WTC11 (cell line): ENCODE measurements around the gene PPP1R14B. TPM values are rescaled to one million over a fixed set of nuclear protein-coding genes. Genes with fewer than 3 reads are reported as not detected.

Experiments
- ATAC-seq: fragments of 200-7000 bp; cut with Tn5 transposase; 2 replicates; pipeline ENCODE4 v1.10.0; 2021; ENCODE audit warnings: mild to moderate bottlenecking, moderate library complexity
- CTCF ChIA-PET: fragments of 300-600 bp; sonication (Branson Sonifier 250); formaldehyde crosslinking; loops from one replicate; lab custom pipeline; 2021; ENCODE audit warnings: antibody characterized with exemption; lab: Charles Lee
- POLR2A ChIA-PET: fragments of 350-600 bp; sonication (Branson Sonifier 250); formaldehyde crosslinking; loops from one replicate; lab custom pipeline; 2021; ENCODE audit warnings: antibody characterized with exemption; lab: Charles Lee
- DNase-seq: peaks from one replicate; pipeline ENCODE4 v3.0.0; 2021; ENCODE audit warnings: low spot score
- H3K27ac Mint-ChIP-seq: 2 replicates; pipeline ENCODE4 v1.8.0; 2021; ENCODE audit warnings: mixed read lengths
- H3K27me3 Mint-ChIP-seq: 2 replicates; pipeline ENCODE4 v1.8.0; 2021; ENCODE audit warnings: low read depth, mild to moderate bottlenecking, moderate library complexity, mixed read lengths
- H3K36me3 Mint-ChIP-seq: 2 replicates; pipeline ENCODE4 v1.8.0; 2021; ENCODE audit warnings: mixed read lengths
- H3K4me1 Mint-ChIP-seq: 2 replicates; pipeline ENCODE4 v1.8.0; 2022; ENCODE audit warnings: mixed read lengths
- H3K4me3 Mint-ChIP-seq: 2 replicates; pipeline ENCODE4 v1.8.0; 2021; ENCODE audit warnings: mild to moderate bottlenecking, moderate library complexity, mixed read lengths
- H3K9me3 Mint-ChIP-seq: 2 replicates; pipeline ENCODE4 v1.8.0; 2021; ENCODE audit warnings: mixed read lengths
- ATF2 ChIP-seq: sonication (generic); formaldehyde crosslinking; IDR thresholded peaks from 2 replicates; pipeline ENCODE4 v1.8.1; 2022; ENCODE audit warnings: low read depth, missing genetic modification reagents, borderline replicate concordance
- EMX1 ChIP-seq: fragments of 250-450 bp; sonication (Bioruptor Pico); IDR thresholded peaks from 2 replicates; pipeline ENCODE4 v1.8.0; 2021; ENCODE audit warnings: mild to moderate bottlenecking
- ETV6 ChIP-seq: sonication (generic); formaldehyde crosslinking; IDR thresholded peaks from 2 replicates; pipeline ENCODE4 v1.8.1; 2022; ENCODE audit warnings: mild to moderate bottlenecking, missing genetic modification reagents
- FOXP1 ChIP-seq: sonication (generic); formaldehyde crosslinking; IDR thresholded peaks from 2 replicates; pipeline ENCODE4 v1.8.0; 2022; ENCODE audit warnings: missing genetic modification reagents, mild to moderate bottlenecking, moderate library complexity, borderline replicate concordance
- GRHL2 ChIP-seq: fragments of 250-450 bp; sonication (Bioruptor Pico); IDR thresholded peaks from 2 replicates; pipeline ENCODE4 v1.8.0; 2022; ENCODE audit warnings: mild to moderate bottlenecking, moderate library complexity; ENCODE audit not compliant: insufficient replicate concordance, severe bottlenecking
- JUN ChIP-seq: sonication (generic); formaldehyde crosslinking; IDR thresholded peaks from 2 replicates; pipeline ENCODE4 v1.8.0; 2023; ENCODE audit warnings: mild to moderate bottlenecking, missing genetic modification reagents
- KAT7 ChIP-seq: sonication (generic); formaldehyde crosslinking; IDR thresholded peaks from 2 replicates; pipeline ENCODE4 v1.8.1; 2023; ENCODE audit warnings: missing genetic modification reagents, mild to moderate bottlenecking, borderline replicate concordance
- NFATC4 ChIP-seq: fragments of 250-450 bp; sonication (Bioruptor Pico); IDR thresholded peaks from 2 replicates; pipeline ENCODE4 v1.9.0; 2021; ENCODE audit warnings: mild to moderate bottlenecking
- NR2C2 ChIP-seq: sonication (generic); formaldehyde crosslinking; IDR thresholded peaks from 2 replicates; pipeline ENCODE4 v1.8.0; 2022; ENCODE audit warnings: mild to moderate bottlenecking, missing genetic modification reagents
- OVOL2 ChIP-seq: fragments of 250-450 bp; sonication (Bioruptor Pico); IDR thresholded peaks from 2 replicates; pipeline ENCODE4 v1.9.0; 2021; ENCODE audit warnings: mild to moderate bottlenecking, borderline replicate concordance
- PRDM15 ChIP-seq: sonication (generic); formaldehyde crosslinking; IDR thresholded peaks from 2 replicates; pipeline ENCODE4 v1.8.0; 2022; ENCODE audit warnings: missing genetic modification reagents
- RORB ChIP-seq: fragments of 250-450 bp; sonication (Bioruptor Pico); IDR thresholded peaks from 2 replicates; pipeline ENCODE4 v1.9.0; 2021; ENCODE audit warnings: mild to moderate bottlenecking
- SOX15 ChIP-seq: fragments of 250-450 bp; sonication (Bioruptor Pico); IDR thresholded peaks from 2 replicates; pipeline ENCODE4 v1.9.0; 2021; ENCODE audit warnings: mild to moderate bottlenecking
- TCF7 ChIP-seq: sonication (generic); formaldehyde crosslinking; IDR thresholded peaks from 2 replicates; pipeline ENCODE4 v1.8.0; 2022; ENCODE audit warnings: mild to moderate bottlenecking, low read depth, missing genetic modification reagents, moderate library complexity
- ZNF232 ChIP-seq: sonication (generic); formaldehyde crosslinking; IDR thresholded peaks from 2 replicates; pipeline ENCODE4 v1.8.0; 2022; ENCODE audit warnings: mild to moderate bottlenecking, missing genetic modification reagents
- ZNF396 ChIP-seq: fragments of 250-450 bp; sonication (Bioruptor Pico); IDR thresholded peaks from 2 replicates; pipeline ENCODE4 v1.8.0; 2021; ENCODE audit warnings: mild to moderate bottlenecking, moderate library complexity, borderline replicate concordance
- total RNA-seq: library from RNA; stranded (reverse); gene quantifications from 3 replicates; pipeline ENCODE4 v1.2.3, GENCODE V29; 2021

The PPP1R14B gene
- total RNA-seq, 1 experiment from 2014 or later: 471 TPM

GRCh38 chr11:64262271-64263002 is 15.7 kb upstream of the PPP1R14B start:
- no peak for DNase-seq
- CTCF ChIA-PET: interaction anchor here (1.2 to 4.5 kb wide), 5 partner anchors 12 to 80 kb away, joined by 3 to 65 read pairs (median 9); partner anchors contain the start of gene PLCB3
- no peak for TF ChIP-seq ZNF396 (CRISPR knock-in tag)
- no peak for TF ChIP-seq TCF7 (CRISPR knock-in tag)
- no peak for TF ChIP-seq SOX15 (CRISPR knock-in tag)
- TF ChIP-seq RORB: no peak
- TF ChIP-seq OVOL2 (CRISPR knock-in tag): no peak
- TF ChIP-seq FOXP1 (CRISPR knock-in tag): no peak
- TF ChIP-seq, all 79 proteins: peak for 0
- no peaks in the 10 kb centered on the region for H3K9me3 Mint-ChIP-seq
- H3K27ac Mint-ChIP-seq: no peak overlapping the region
- POLR2A ChIA-PET: interaction anchor here (1.0 to 1.4 kb wide), 2 partner anchors 16 to 21 kb away, joined by 3 to 4 read pairs; no protein-coding TSS in a partner anchor
- no peak for ATAC-seq
- H3K4me1 Mint-ChIP-seq: no peaks in the 10 kb centered on the region; the same call in 1 of the 2 replicates
- no peaks in the 10 kb centered on the region for H3K27me3 Mint-ChIP-seq
- peaks cover 45% of the 10 kb centered on the region for H3K36me3 Mint-ChIP-seq
- no peak overlapping the region for H3K4me3 Mint-ChIP-seq

DNA sequence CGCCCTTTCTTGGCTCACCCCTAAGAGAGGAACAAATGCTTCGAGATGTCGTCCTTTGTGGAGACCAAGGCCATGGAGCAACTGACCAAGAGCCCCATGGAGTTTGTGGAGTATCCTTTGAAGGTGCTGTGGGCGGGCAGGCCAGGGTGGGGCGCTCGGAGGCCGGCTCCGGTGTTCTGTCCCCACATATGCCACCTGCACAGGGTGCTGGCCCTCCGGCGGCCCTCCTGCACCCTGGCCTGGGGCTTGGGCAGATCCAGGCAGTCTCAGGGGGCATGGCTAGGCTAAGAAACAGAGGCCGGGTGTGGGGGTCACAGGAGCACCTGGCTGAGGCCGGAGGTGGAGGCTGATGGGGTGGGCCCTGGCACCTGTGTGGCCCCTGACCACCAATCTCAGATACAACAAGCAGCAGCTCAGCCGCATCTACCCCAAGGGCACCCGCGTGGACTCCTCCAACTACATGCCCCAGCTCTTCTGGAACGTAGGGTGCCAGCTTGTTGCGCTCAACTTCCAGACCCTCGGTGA is 14.9 kb upstream of the PPP1R14B start:
- Mint-ChIP-seq H3K27ac (no peak overlapping the region), H3K36me3 (peaks cover 45% of the 10 kb centered on the region), H3K27me3 (no peaks in the 10 kb centered on the region), H3K4me3 (no peak overlapping the region), H3K4me1 (no peaks in the 10 kb centered on the region; the same call in 1 of the 2 replicates), H3K9me3 (no peaks in the 10 kb centered on the region)
- ChIA-PET POLR2A (interaction anchor here (1.0 kb wide), 1 partner anchor 9 kb away, joined by 3 read pairs; no protein-coding TSS in a partner anchor), CTCF (interaction anchor here (1.5 kb wide), 1 partner anchor 11 kb away, joined by 4 read pairs; no protein-coding TSS in a partner anchor)
- TF ChIP-seq PRDM15 (CRISPR knock-in tag): no peak
- no peak for TF ChIP-seq NFATC4 (CRISPR knock-in tag)
- DNase-seq: no peak
- ATAC-seq: no peak

DNA sequence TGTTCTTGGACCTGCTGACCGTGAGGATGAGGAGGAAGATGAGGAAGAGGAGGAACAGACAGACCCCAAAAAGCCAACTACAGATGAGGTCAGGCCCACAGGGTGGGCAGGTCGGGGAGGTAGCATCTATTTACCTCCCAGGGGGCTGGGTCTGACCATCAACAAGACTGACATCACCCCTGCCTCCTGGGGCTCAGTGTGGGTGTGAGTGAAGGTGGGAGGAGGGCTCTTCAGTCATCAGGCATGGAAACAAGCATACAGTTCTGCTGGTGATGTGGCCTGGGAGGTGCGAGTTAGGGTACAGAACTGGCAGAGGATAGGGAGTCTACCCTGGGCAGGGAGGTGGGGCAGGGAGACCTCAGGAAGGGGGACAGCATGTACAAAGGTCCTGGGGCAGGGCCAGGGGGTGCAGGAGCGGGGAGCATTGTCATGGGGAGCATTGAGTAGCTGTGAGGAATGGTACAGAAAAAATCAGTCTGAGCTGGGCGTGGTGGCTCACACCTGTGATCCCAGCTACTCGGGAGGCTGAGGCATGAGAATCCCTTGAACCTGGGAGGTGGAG is 13.5 kb upstream of the PPP1R14B start:
- DNase-seq (no peak), ATAC-seq (no peak)
- ChIA-PET POLR2A (no interaction called here), CTCF (interaction anchor here (1.5 kb wide), 1 partner anchor 10 kb away, joined by 4 read pairs; no protein-coding TSS in a partner anchor)
- no peak overlapping the region for H3K4me3 Mint-ChIP-seq
- H3K4me1 Mint-ChIP-seq: no peaks in the 10 kb centered on the region; the same call in 1 of the 2 replicates
- H3K9me3 Mint-ChIP-seq: no peaks in the 10 kb centered on the region
- no peak overlapping the region for H3K27ac Mint-ChIP-seq
- TF ChIP-seq GRHL2: no peak
- no peak for TF ChIP-seq ATF2 (CRISPR knock-in tag)
- no peak for TF ChIP-seq ZNF232 (CRISPR knock-in tag)
- TF ChIP-seq EMX1 (CRISPR knock-in tag): no peak
- no peak for TF ChIP-seq KAT7 (CRISPR knock-in tag)
- no peak for TF ChIP-seq NR2C2
- TF ChIP-seq ETV6 (CRISPR knock-in tag): no peak
- TF ChIP-seq JUN (CRISPR knock-in tag): no peak
- H3K36me3 Mint-ChIP-seq: peaks cover 37% of the 10 kb centered on the region
- no peaks in the 10 kb centered on the region for H3K27me3 Mint-ChIP-seq
